DMS79 (cell line): Measurements from ENCODE around the gene LLPH.

Source experiments
- DNase-seq: peaks from one replicate; lab custom pipeline; 2025; lab: John Stamatoyannopoulos, UW

The LLPH gene

GRCh38 chr12:66142826-66143225, 12.3 kb upstream of the LLPH start:
- no peak for DNase-seq

- DNase-seq = no peak
Observed at GRCh38 chr12:66141299-66141698, 10.7 kb upstream of the LLPH start.

GRCh38 chr12:66140731-66141130, 10.2 kb upstream of the LLPH start:
- no peak for DNase-seq

- no peak for DNase-seq
Observed at GRCh38 chr12:66139328-66139727, 8.8 kb upstream of the LLPH start.

- no peak for DNase-seq
Observed at GRCh38 chr12:66137937-66138336, 7.4 kb upstream of the LLPH start.

GRCh38 chr12:66132408-66132807, 1.9 kb upstream of the LLPH start:
- no peak for DNase-seq

GRCh38 chr12:66131067-66131688, 628 bp upstream of the LLPH start:
- no peak for DNase-seq

GRCh38 chr12:66129934-66130266, 650 bp downstream of the LLPH start:
- no peak for DNase-seq

GRCh38 chr12:66127650-66128049, 2.9 kb downstream of the LLPH start:
- no peak for DNase-seq

GRCh38 chr12:66120477-66120876, 10.1 kb downstream of the LLPH start:
- DNase-seq = no peak

GRCh38 chr12:66119870-66120241, 10.7 kb downstream of the LLPH start:
- DNase-seq = no peak

GRCh38 chr12:66119229-66119869, 11.2 kb downstream of the LLPH start:
- no peak for DNase-seq

- DNase-seq = no peak
Observed at GRCh38 chr12:66118240-66118891, 12.2 kb downstream of the LLPH start.

- no peak for DNase-seq
Observed at GRCh38 chr12:66117242-66117641, 13.3 kb downstream of the LLPH start.

- no peak for DNase-seq
Observed at GRCh38 chr12:66115071-66115600, 15.4 kb downstream of the LLPH start.

GRCh38 chr12:66113471-66113870, 17.1 kb downstream of the LLPH start:
- no peak for DNase-seq

- no peak for DNase-seq
Observed at GRCh38 chr12:66111605-66112004, 18.9 kb downstream of the LLPH start.

- DNase-seq = no peak
Observed at GRCh38 chr12:66109056-66109455, 21.5 kb downstream of the LLPH start.

GRCh38 chr12:66108386-66108785, 22.2 kb downstream of the LLPH start:
- no peak for DNase-seq

GRCh38 chr12:66107451-66107915, 23.1 kb downstream of the LLPH start:
- no peak for DNase-seq

GRCh38 chr12:66103016-66103913, 27.3 kb downstream of the LLPH start:
- no peak for DNase-seq

GRCh38 chr12:66092559-66093269, 37.8 kb downstream of the LLPH start:
- no peak for DNase-seq
